ENCODE results near the gene CBLC.

- TF ChIP-seq ZFX (IDR thresholded peaks at IDR 0.05) (no peak), CTCF (conservative IDR thresholded peaks at IDR 0.05) (no peak)
Observed at GRCh38 chr19:44749994-44750393, 27.7 kb upstream of the CBLC start.
